Amygdala (tissue), 56 donors: Measurements from ENCODE around the gene ZNF564.
"Not testable (repeated sequence)": the region's sequence is repeated elsewhere in the genome, so short reads cannot be mapped to it uniquely, and the experiment has no call there.

Experiments
- DNase-seq, 56 donors: peaks; one replicate each; lab custom pipeline; 2025; lab: John Stamatoyannopoulos, UW

Gene ZNF564

GRCh38 chr19:12551060-12551832, at the start of gene ZNF564:
ZNF564 (minus strand) TSS chr19:12551482; CDS start chr19:12551332, 150 bp downstream.
- DNase-seq: peak; percentile 37 to 99 (median 96)

GRCh38 chr19:12597594-12597993, 46.3 kb upstream of the ZNF564 start:
- no peak for DNase-seq

GRCh38 chr19:12596927-12597548, 45.8 kb upstream of the ZNF564 start:
- DNase-seq: peak in 12 of 56 donors; percentile 1 to 19 (median 4)

DNA sequence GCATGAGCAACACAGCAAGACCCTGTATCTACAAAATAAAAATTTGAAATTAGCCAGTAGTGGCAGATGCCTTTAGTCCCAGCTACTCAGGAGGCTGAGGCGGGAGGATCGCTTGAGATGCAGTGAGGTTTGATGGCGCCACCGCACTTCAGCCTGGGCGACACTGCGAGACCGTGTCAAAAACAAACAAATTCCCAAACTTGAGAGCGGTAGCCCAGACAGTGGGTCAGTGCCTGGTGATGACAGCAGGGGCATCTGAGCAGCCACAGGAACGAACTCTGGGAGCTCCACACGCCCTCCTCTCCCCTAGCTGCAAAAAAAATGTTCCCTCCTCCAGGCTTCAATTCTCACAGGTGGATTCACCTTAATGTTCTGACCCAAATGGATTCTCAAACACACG, 45.2 kb upstream of the ZNF564 start:
- DNase-seq: no peak

DNA sequence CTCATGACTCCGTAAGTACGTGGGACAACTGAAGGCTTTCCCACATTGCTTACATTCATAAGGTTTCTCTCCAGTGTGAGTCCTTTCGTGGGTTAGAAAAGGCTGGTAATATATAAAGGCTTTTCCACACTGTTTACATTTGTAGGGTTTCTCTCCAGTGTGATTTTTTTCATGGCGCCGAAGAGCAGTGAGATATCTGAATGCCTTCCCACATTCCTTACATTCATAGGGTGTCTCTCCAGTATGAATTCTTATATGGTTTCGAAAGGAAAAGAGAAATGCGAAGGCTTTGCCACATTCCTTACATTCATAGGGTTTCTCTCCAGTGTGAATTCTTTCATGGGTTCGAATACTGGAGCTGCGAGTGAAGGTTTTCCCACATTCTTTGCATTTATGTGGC, 29.8 kb upstream of the ZNF564 start:
- no peak for DNase-seq

GRCh38 chr19:12580180-12580694, 29.0 kb upstream of the ZNF564 start:
- no peak for DNase-seq

- no peak for DNase-seq
Measured at GRCh38 chr19:12578641-12579040, 27.4 kb upstream of the ZNF564 start.

- no peak for DNase-seq
Measured at GRCh38 chr19:12574036-12574435, 22.8 kb upstream of the ZNF564 start.

DNA sequence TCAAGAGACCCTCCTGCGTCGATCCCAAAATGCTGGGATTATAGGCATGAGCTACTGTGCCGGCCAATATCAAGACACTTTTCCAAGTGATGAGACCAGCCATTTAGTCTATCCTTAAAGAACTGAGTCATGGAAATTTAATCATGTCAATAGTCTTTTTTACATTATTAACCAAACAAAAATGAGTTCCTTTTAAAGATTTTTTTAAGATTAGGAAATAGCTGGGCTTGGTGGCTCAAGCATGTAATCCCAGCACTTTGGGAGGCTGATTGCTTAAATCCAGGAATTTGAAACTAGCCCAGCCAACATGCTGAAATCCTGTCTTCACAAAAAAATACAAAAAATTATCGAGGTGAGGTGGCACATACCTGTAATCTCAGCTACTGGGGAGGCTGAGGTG, 16.7 kb upstream of the ZNF564 start:
- no peak for DNase-seq

GRCh38 chr19:12566380-12566779, 15.1 kb upstream of the ZNF564 start:
- DNase-seq: not testable (repeated sequence)

GRCh38 chr19:12564016-12564664, 12.9 kb upstream of the ZNF564 start:
- peak; percentile 15 to 96 (median 76) for DNase-seq

DNA sequence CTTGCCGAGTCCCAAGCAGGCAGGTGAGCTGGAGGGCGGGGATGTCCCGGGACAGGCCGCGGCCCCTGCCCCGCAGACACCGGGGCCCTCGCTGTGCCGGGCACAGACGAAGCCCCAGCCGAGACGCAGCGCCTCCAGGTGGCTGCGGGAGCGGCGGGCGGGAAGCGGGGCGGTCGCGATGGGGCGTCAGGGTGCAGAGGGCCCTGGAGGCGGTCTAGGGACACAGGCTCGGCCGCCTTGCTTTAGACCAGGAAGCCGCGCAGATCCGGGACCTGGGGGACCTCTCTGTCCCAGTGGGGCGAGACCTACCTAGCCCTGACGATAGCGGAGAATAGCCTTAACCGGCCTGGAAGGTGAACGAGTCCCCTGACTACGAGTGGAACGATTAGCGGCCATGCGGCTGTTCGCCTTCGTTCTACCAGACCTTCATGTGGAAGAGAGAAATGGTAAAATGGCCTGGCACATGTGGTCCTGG, 4.2 kb upstream of the ZNF564 start:
- DNase-seq: no peak

GRCh38 chr19:12546903-12547302, 4.4 kb downstream of the ZNF564 start:
- DNase-seq: no peak

DNA sequence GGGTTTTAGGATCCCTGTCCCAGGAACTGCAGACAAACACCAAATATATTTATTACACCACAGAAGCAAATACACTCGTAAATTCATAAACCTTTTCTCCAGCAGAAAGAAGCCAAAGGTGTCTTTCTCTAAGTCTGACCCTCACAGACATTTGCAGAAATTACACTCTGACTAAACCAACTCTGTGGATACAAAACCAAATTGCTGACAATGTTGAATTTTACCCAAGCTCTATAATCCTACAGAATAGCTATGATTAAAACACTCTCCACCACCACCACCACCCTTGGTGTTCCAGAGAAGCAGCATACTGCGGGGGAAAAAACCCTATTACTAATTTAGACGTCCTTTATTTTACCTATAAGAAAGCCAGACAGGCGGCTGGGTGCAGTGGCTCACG, 5.2 kb downstream of the ZNF564 start:
- no peak for DNase-seq

DNA sequence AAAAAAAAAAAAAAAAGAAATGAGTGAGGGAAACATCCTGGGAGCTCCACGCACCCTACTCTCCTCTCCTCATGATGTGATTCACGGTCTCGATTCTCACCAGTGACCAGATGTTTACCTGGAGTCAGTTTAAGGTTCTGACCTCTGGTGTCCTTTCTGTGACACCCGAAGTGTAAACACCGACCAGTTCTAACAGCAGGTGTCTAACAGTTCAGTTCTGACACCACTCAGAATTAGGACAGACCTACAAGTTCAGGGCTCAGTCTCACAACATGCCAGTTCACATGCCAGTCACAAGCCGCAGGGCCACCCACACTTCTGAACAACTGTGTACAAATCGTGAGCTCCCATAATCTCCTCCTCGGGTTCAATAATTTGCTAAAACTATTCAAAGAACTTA, 6.0 kb downstream of the ZNF564 start:
- DNase-seq: no peak

DNA sequence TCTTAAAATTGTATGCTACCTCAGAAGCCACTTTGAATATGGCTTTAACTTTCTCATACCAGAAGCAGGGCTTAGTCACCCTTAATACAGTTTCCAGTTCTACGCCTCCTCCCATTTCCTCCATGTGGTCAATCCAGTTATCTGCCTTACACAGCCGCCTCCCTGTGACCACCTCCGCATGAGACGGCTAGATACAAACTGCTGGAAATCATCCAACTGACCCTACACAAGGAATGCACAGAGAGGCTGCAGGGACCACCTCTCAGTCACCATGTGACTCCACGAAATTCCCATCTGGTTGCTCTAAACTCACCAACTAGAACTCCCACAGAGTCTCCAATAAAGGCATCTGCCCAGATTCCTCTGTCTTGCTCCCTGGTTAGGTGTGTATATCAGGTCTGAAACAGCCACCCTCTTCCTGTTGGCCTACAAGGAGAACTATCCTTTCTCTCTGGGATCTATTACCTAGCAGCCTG, 6.8 kb downstream of the ZNF564 start:
- peak in 10 of 56 donors; percentile 0 to 31 (median 4) for DNase-seq

GRCh38 chr19:12543855-12544254, 7.4 kb downstream of the ZNF564 start:
- DNase-seq: no peak

GRCh38 chr19:12527034-12527836, 24.0 kb downstream of the ZNF564 start:
- no peak for DNase-seq

DNA sequence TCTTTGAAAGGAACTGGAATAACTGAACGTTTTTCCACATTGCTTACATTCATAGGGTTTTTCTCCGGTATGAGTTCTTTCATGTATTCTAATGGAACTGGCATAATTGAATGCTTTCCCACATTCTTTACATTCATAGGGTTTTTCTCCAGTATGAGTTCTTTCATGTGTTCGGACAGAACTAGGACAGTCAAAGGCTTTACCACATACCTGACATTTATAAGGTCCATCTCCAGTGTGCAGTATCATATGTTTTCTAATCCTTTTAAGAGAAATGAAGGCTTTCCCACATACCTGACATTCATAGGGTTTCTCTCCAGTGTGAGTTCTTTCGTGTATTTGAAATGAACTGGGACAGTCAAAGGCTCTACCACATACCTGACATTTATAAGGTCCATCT, 24.7 kb downstream of the ZNF564 start:
- no peak for DNase-seq

- no peak for DNase-seq
Measured at GRCh38 chr19:12521996-12522395, 29.3 kb downstream of the ZNF564 start.
